HAP-1 (cell line): Measurements from ENCODE around the gene U2SURP.
A peak's percentile ranks its signal among the peaks of the same experiment; 100 is the strongest.

Experiments used
- DNase-seq, 2 experiments: peaks; one replicate each; pipeline ENCODE4 v3.0.0-alpha.2; 2016 to 2020; ENCODE audit warnings: low spot score in 2 of 2
- H3K27me3 ChIP-seq: fragments of 250-450 bp; sonication (Bioruptor Pico); 2 replicates; pipeline ENCODE4 v1.5.1; 2020; ENCODE audit warnings: low read depth, mild to moderate bottlenecking, moderate library complexity
- H3K36me3 ChIP-seq: fragments of 250-450 bp; sonication (Bioruptor Pico); replicated peaks from 2 replicates; pipeline ENCODE4 v1.5.1; 2020; ENCODE audit warnings: mild to moderate bottlenecking
- H3K4me1 ChIP-seq: fragments of 250-450 bp; sonication (Bioruptor Pico); 2 replicates; pipeline ENCODE4 v1.5.1; 2020; ENCODE audit warnings: mild to moderate bottlenecking
- H3K4me3 ChIP-seq: fragments of 250-450 bp; sonication (Bioruptor Pico); 2 replicates; pipeline ENCODE4 v1.5.1; 2020; ENCODE audit warnings: mild to moderate bottlenecking, moderate library complexity
- H3K9me3 ChIP-seq: fragments of 250-450 bp; sonication (Bioruptor Pico); 2 replicates; pipeline ENCODE4 v1.5.1; 2020; ENCODE audit warnings: mild to moderate bottlenecking, moderate library complexity
- in situ Hi-C: fragments of 300-500 bp; cut with MboI; formaldehyde crosslinking; loops from 3 replicates; pipeline ENCODE4 v1.14.3; 2020; ENCODE audit warnings: low sequenced_read_pairs, inconsistent platforms, mixed read lengths

The U2SURP gene

GRCh38 chr3:143098032-143098764 is 96.8 kb downstream of the U2SURP start:
- H3K4me1 ChIP-seq: peaks cover 6% of the 10 kb centered on the region
- no peak overlapping the region for H3K4me3 ChIP-seq
- in situ Hi-C loops: loop anchor here (25.0 kb wide), 1 partner anchor 564 kb away; no protein-coding TSS in a partner anchor
- no peaks in the 10 kb centered on the region; the same call in 1 of the 2 replicates for H3K9me3 ChIP-seq
- no peaks in the 10 kb centered on the region for H3K36me3 ChIP-seq
- DNase-seq: peak in 1 of 2 experiments; percentile 36
- H3K27me3 ChIP-seq: no peaks in the 10 kb centered on the region

GRCh38 chr3:143099210-143099609 is 97.8 kb downstream of the U2SURP start:
- Histone ChIP-seq H3K4me1 (peaks cover 6% of the 10 kb centered on the region), H3K4me3 (no peak overlapping the region), H3K9me3 (no peaks in the 10 kb centered on the region; the same call in 1 of the 2 replicates), H3K27me3 (no peaks in the 10 kb centered on the region), H3K36me3 (no peaks in the 10 kb centered on the region)
- in situ Hi-C loops: loop anchor here (25.0 kb wide), 1 partner anchor 563 kb away; no protein-coding TSS in a partner anchor
- no peak for DNase-seq

- H3K27me3 ChIP-seq: no peaks in the 10 kb centered on the region
- H3K36me3 ChIP-seq: no peaks in the 10 kb centered on the region
- no peak overlapping the region for H3K4me3 ChIP-seq
- peaks cover 6% of the 10 kb centered on the region for H3K4me1 ChIP-seq
- no peaks in the 10 kb centered on the region; the same call in 1 of the 2 replicates for H3K9me3 ChIP-seq
- in situ Hi-C loops: loop anchor here (25.0 kb wide), 1 partner anchor 563 kb away; no protein-coding TSS in a partner anchor
- no peak for DNase-seq
Measured at GRCh38 chr3:143099690-143100089, 98.3 kb downstream of the U2SURP start.

- no peak for DNase-seq
- no peaks in the 10 kb centered on the region for H3K36me3 ChIP-seq
- no peaks in the 10 kb centered on the region; the same call in 1 of the 2 replicates for H3K9me3 ChIP-seq
- in situ Hi-C loops: no loop called here
- H3K4me1 ChIP-seq: peaks cover 6% of the 10 kb centered on the region
- no peaks in the 10 kb centered on the region for H3K27me3 ChIP-seq
- no peak overlapping the region for H3K4me3 ChIP-seq
Measured at GRCh38 chr3:143100451-143100850, 99.1 kb downstream of the U2SURP start.

GRCh38 chr3:143101792-143102381 is 100.5 kb downstream of the U2SURP start:
- peaks cover 6% of the 10 kb centered on the region for H3K4me1 ChIP-seq
- H3K36me3 ChIP-seq: no peaks in the 10 kb centered on the region
- H3K4me3 ChIP-seq: no peak overlapping the region
- no peaks in the 10 kb centered on the region; the same call in 1 of the 2 replicates for H3K9me3 ChIP-seq
- in situ Hi-C loops: no loop called here
- H3K27me3 ChIP-seq: no peaks in the 10 kb centered on the region
- DNase-seq: no peak

GRCh38 chr3:143103652-143104051 is 102.3 kb downstream of the U2SURP start:
- Histone ChIP-seq H3K4me3 (no peak overlapping the region), H3K36me3 (no peaks in the 10 kb centered on the region), H3K9me3 (no peaks in the 10 kb centered on the region; the same call in 1 of the 2 replicates), H3K4me1 (peaks cover 6% of the 10 kb centered on the region), H3K27me3 (no peaks in the 10 kb centered on the region)
- DNase-seq: no peak
- in situ Hi-C loops: no loop called here

GRCh38 chr3:143105170-143105569 is 103.8 kb downstream of the U2SURP start:
- Histone ChIP-seq H3K9me3 (no peaks in the 10 kb centered on the region; the same call in 1 of the 2 replicates), H3K4me3 (no peak overlapping the region), H3K27me3 (no peaks in the 10 kb centered on the region), H3K4me1 (peaks cover 6% of the 10 kb centered on the region), H3K36me3 (no peaks in the 10 kb centered on the region)
- in situ Hi-C loops: no loop called here
- DNase-seq: no peak

GRCh38 chr3:143109861-143110260 is 108.5 kb downstream of the U2SURP start:
- Histone ChIP-seq H3K36me3 (no peaks in the 10 kb centered on the region), H3K4me3 (no peak overlapping the region), H3K27me3 (peaks cover 3% of the 10 kb centered on the region; the same call in 1 of the 2 replicates), H3K9me3 (no peaks in the 10 kb centered on the region), H3K4me1 (no peaks in the 10 kb centered on the region)
- no peak for DNase-seq
- in situ Hi-C loops: no loop called here
